Muscle of leg (tissue), 11 donors: ENCODE results near the gene USB1. TPM values are rescaled to one million over a fixed set of nuclear protein-coding genes. Genes with fewer than 3 reads are reported as not detected.
A peak's percentile ranks its signal among the peaks of the same experiment; 100 is the strongest.

Experiments used
- DNase-seq: peaks from one replicate; pipeline ENCODE4 v3.0.0; 2013
- H3K27ac ChIP-seq: one replicate; pipeline ENCODE4 v1.5.1; 2013; ENCODE audit warnings: mild to moderate bottlenecking, low read length, control low read depth
- H3K27me3 ChIP-seq: one replicate; pipeline ENCODE4 v1.6.1; 2013; ENCODE audit warnings: low read length; ENCODE audit not compliant: control insufficient read depth, insufficient read depth
- H3K36me3 ChIP-seq: one replicate; pipeline ENCODE4 v1.6.1; 2013; ENCODE audit warnings: low read length; ENCODE audit not compliant: control insufficient read depth, insufficient read depth
- H3K4me1 ChIP-seq: one replicate; pipeline ENCODE4 v1.6.1; 2013; ENCODE audit warnings: low read length; ENCODE audit not compliant: control insufficient read depth, insufficient read depth
- H3K4me3 ChIP-seq: one replicate; pipeline ENCODE4 v1.5.1; 2013; ENCODE audit warnings: low read length, control low read depth
- H3K9me3 ChIP-seq: replicated peaks from 2 replicates; pipeline ENCODE4 v1.6.1; 2013; ENCODE audit warnings: low read depth, low read length; ENCODE audit not compliant: control insufficient read depth
- WGBS: methylation state at CpG from one replicate; pipeline ENCODE4 v1.1.5; 2013; ENCODE audit warnings: missing lambda C conversion rate; ENCODE audit not compliant: insufficient coverage; 5-methylcytosine and 5-hydroxymethylcytosine counted together
- polyA plus RNA-seq, 8 donors: library from polyadenylated mRNA; unstranded; fragments of 120-200 nt; gene quantifications; one replicate each; pipeline versions ENCODE4 v1.2.1 to v1.2.3, GENCODE V29; 2013; ENCODE audit warnings: inconsistent platforms in 1 of 8, low replicate concordance in 1 of 8; ENCODE audit not compliant: insufficient read length in 8 of 8, insufficient read depth in 1 of 8
- total RNA-seq: library from RNA; stranded (reverse); fragments of 120-200 nt; gene quantifications from one replicate; pipeline ENCODE4 v1.2.4, GENCODE V29; 2013

USB1 gene
- total and polyA plus RNA-seq, 9 donors = 5.0 to 18.8 (median 15.3) TPM

DNA sequence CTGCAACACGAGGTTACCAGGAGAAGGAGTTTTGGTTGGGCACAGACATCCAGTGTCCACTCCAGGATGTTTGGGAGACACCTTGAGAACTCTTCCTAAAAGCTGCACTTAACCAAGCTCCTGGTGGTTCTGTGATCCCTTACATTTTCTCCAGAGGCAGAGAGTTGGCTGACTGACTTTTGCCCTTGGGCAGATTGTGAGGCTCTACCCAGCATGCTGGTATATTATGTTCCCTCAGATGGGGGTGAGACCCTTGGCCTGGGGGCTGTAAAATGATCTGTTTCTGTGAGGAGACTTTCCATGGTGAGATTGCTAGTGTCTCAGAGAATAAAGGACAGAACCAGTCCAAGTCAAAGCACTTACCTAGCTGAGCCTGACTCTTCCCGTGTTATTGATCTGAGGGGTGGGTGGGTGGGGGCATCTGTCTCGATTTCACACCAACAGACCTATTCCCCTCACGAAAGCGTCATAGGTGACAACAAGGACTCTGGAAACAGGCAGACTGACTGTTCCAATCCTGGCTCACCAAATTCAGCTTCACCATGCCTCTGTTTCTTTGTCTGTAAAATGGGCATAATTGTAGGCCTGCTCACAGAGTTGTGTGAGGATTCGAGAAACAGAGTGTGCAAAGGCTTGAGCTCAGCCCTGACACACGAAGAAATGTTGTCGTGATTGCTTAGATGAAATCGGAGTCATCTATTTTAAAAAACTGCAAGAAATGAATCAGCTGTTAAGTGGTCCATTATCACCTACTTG is 12.2 kb downstream of the USB1 start:
- Histone ChIP-seq H3K36me3 (peaks cover 19% of the 10 kb centered on the region), H3K27ac (no peak overlapping the region), H3K9me3 (no peaks in the 10 kb centered on the region), H3K4me1 (no peaks in the 10 kb centered on the region), H3K27me3 (no peaks in the 10 kb centered on the region), H3K4me3 (no peak overlapping the region)
- WGBS = 40% methylated on average over 1 of the region's 9 CpGs
- no peak for DNase-seq

DNA sequence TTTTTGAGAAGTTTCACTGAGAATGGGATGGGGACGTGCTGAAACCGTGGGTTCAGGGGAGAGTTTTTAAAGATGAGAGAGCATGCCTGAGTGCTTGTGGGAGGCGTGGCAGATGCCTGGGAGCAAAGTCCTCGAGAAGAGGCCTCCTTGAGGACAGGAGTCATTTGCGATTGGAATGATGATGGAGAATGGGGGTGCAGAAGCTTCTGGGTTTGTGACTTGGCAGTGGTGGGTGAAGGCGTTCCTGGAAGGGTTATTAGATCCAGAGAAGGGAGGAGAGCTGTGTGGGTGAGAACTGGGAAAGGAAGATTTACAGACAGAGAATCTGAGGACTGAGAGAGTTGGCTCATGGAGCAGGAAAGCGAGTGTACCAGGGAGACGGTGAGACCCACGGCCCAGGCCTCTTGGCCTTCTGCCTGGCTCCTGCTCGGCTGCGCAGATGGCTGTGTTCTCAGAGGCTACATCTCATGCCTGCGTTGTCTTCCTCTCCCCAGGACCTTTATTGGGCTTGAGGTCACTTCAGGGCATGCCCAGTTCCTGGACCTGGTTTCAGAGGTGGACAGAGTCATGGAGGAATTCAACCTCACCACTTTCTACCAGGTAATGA is 15.7 kb downstream of the USB1 start:
- Histone ChIP-seq H3K36me3 (peaks cover 10% of the 10 kb centered on the region), H3K9me3 (no peaks in the 10 kb centered on the region), H3K27me3 (no peaks in the 10 kb centered on the region), H3K4me3 (no peak overlapping the region), H3K27ac (no peak overlapping the region), H3K4me1 (peaks cover 12% of the 10 kb centered on the region)
- WGBS = 61% methylated on average over 11 of the region's 12 CpGs
- DNase-seq = no peak

DNA sequence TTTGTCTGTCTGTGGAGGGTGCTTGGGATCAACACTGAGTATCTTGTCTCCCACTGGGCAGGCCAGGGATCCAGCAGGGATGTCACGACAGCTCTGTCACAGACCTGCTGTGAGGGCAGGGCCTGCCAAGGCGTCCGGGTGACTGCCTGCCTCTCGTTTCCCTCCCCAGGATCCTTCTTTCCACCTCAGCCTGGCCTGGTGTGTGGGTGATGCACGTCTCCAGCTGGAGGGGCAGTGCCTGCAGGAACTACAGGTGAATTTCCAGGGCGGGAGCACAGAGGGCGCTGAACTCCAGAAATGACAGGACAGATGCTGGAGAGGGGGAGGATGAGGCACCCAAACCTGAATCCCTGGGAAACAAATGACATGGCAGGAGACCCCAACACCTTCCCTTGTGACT is 17.6 kb downstream of the USB1 start:
- no peaks in the 10 kb centered on the region for H3K9me3 ChIP-seq
- H3K4me1 ChIP-seq = peaks cover 30% of the 10 kb centered on the region
- peaks cover 6% of the 10 kb centered on the region for H3K36me3 ChIP-seq
- H3K27me3 ChIP-seq = peaks cover 8% of the 10 kb centered on the region
- H3K4me3 ChIP-seq = no peak overlapping the region
- no peak overlapping the region for H3K27ac ChIP-seq
- WGBS = 57% methylated on average over 3 of the region's 7 CpGs
- DNase-seq = no peak

DNA sequence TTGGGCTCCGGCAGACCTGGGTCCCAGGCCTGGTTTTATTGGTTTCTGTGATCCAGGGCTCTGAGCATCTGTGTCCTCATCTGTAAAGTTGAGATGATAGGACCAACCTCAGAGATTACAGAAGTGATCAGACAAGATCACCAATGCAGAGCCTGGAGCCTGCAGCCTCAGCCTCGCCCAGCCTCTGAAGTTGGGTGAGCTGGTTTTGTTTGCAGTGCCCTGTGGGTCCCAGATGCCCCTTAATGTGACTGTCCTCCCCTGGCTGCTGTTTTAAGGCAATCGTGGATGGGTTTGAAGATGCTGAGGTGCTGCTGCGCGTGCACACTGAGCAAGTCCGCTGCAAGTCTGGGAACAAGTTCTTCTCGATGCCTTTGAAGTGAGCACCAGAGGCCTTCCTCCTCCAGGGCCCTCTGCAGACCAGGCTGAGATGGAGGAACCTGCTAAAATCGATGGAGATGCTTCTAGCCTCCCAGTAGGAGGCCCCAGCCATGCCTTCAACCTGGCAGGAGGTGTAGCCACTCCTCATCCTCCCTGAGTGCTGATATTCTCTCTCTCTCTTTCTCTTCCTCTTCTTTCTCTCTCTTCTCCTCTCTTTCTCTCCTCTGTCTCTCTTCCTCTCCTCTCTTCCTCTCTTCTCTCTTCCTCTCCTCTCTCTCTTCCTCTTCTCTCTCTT is 18.8 kb downstream of the USB1 start:
- H3K9me3 ChIP-seq = no peaks in the 10 kb centered on the region
- H3K36me3 ChIP-seq = peaks cover 6% of the 10 kb centered on the region
- H3K27ac ChIP-seq = no peak overlapping the region
- peaks cover 40% of the 10 kb centered on the region for H3K4me1 ChIP-seq
- peaks cover 20% of the 10 kb centered on the region for H3K27me3 ChIP-seq
- H3K4me3 ChIP-seq = no peak overlapping the region
- WGBS = 71% methylated on average over 8 of the region's 8 CpGs
- no peak for DNase-seq

DNA sequence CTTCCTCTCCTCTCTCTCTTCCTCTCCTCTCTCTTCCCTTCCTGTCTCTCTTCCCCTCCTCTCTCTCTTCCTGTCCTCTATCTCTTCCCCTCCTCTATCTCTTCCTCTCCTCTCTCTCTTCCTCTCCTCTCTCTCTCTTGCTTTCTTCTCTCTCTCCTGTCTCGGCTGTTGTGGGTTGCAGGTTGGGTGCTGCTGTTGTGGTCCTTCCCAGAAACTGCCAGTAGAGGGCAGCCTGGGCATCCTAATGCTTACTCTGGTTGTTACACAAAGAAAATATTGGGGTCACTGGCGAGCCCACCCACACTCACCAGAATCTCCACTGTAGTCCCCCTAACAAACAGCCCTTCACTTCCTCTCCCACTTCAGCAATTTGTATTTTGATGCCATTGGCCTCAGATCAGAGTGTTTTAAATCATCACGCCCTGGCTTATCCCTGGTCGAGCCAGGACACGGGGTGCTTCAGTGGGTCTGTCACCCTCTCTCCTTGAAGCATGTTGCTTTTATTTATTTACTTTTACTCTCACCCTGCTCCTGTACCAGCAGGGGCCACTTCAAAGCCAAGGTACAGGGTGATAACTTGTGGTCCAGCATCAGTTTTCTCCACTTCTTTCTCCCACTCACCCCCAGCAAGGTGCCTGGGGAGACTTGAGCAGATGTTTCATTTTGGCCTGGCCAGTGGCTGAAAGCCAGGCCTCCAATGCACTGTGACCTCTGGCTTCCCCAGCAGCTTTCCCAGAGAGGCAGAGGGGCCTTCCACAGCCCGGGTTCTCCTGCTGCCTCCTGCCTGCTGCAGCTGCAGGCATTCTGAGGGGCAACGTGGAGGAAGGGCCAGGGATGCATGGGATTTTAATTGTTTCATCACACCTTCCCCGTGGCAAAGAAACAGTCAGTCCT is 19.7 kb downstream of the USB1 start:
- Histone ChIP-seq H3K27ac (no peak overlapping the region), H3K9me3 (no peaks in the 10 kb centered on the region), H3K4me1 (peaks cover 45% of the 10 kb centered on the region), H3K27me3 (peaks cover 22% of the 10 kb centered on the region), H3K4me3 (no peak overlapping the region), H3K36me3 (peaks cover 6% of the 10 kb centered on the region)
- 48% methylated on average over 4 of the region's 8 CpGs for WGBS
- peak; percentile 67 for DNase-seq

DNA sequence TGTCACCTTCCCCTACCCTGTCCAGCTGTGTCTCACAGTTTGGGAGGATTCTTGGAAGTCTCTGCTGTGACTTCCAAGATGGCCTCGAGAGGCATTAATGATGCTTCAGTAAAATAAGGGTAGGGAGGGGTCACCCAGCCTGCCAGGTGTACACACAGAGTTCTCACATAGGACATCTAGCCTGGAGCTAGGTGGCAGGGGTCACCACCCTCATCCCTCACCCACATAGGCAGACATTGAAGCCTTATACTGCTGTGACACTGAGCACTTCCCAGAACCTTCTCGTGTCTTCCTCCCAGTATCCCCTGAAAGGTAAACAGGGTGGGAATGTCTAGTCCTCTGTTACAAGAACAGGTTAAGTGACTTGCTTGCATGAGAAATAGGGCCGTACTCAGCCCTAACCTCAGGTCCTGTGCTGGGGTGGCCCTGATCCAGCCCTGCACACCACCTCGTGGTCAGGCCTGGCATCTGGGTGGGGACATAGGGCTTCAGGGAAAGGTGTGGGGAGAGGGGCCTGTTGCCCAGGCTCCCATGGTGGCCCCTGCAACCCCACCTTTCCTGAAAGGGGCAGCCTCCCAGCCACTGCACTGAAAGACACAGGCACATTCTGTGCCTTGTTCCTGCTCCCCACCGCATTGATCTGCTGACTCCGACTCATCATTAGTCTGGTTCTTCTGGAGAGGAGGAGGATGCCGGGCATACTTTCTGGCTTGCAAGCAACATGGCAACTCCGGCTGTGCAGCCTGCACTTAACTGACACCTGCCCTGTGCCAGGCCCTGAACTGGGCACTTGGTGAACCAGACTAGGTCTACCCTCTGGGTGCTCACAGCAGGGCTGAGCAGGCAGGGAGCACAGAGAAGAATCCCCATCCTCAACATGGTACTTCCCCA is 20.7 kb downstream of the USB1 start:
- WGBS = 75% methylated on average over 6 of the region's 8 CpGs
- no peaks in the 10 kb centered on the region for H3K9me3 ChIP-seq
- no peak for DNase-seq
- peaks cover 6% of the 10 kb centered on the region for H3K36me3 ChIP-seq
- H3K27ac ChIP-seq = no peak overlapping the region
- no peak overlapping the region for H3K4me3 ChIP-seq
- H3K4me1 ChIP-seq = peaks cover 47% of the 10 kb centered on the region
- peaks cover 26% of the 10 kb centered on the region for H3K27me3 ChIP-seq

DNA sequence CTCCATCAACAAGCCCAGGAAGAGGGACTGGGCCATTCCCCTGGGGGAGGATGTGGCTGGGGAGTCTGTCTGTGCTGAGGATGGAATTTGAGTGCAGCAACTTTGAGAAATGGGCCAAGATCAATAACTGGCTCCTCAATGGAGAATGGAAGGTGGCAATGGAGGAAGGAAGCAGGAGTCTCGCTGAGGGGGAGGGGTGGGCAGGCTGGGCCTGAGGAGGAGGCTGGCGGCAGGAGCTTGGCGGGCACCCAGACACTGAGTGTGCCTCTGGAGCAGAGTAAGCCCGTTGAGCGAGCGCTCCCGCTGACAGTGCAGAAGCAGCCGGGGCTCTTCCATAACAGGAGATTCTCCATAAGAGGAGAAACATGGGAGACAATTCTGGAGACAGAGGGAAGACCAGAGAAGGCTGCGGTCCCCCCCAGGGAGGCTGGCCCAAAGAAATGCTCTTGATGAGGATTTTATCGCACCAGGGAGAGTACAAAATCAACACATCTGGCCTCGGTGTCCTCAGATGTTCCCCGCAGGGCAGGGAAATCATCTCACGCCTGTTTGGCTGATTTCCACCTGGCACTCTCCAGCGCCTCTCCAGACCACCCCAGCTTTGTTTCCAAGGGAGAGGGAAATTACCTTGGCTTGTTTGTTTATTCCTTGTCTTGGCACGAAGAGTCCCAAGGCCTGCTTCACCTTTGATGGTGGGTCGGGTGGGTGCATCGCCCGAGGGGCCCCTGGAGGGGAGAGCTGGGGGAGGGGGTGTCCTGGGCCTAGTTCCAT is 21.6 kb downstream of the USB1 start:
- 4% methylated on average over 11 of the region's 18 CpGs for WGBS
- Histone ChIP-seq H3K27ac (no peak overlapping the region), H3K36me3 (peaks cover 6% of the 10 kb centered on the region), H3K4me3 (no peak overlapping the region), H3K4me1 (peaks cover 55% of the 10 kb centered on the region), H3K27me3 (peaks cover 29% of the 10 kb centered on the region), H3K9me3 (no peaks in the 10 kb centered on the region)
- peak; percentile 72 for DNase-seq

DNA sequence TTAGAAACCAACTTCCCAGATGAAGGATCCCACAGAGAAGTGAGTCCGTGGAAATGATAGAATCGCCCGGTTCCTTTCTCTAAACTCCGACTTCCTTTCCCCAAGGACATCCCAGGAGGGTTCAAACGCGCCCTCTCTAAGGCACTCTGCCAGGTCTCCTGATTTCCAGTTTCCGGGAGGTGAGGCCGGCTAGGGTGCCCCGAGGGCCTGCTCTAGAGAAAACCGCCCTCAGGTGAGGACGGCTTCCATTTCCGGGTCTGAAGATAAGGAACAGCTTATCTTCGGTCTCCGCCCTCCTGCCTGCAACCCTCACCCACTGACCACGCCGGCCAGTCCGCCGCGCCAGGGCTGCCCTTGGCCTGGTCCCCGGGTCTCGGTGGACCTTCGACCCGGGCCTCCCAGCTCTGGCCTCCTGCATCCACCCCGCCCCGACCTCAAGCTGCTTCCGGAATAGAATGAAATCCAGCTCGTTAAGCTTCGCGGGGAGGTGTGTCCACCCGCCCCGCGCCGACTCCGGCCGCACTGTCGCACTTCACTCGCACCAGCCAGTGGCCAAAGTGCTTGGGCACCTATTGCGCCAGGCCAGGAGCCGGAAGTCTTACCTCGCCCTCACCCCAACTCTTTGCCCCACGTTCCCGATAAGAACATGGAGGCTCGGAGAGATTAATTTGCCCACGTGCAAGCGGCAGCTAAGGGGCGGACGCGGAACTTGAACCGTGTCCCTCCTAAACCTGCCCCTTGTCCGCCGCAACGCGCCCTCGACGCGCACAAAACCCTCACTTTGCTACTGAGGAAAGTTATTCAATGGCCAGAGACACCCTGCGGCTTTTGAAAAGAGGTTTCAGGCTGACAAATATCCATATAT is 23.5 kb downstream of the USB1 start:
- Histone ChIP-seq H3K9me3 (no peaks in the 10 kb centered on the region), H3K4me1 (peaks cover 69% of the 10 kb centered on the region), H3K4me3 (peak overlapping the region; percentile 69), H3K36me3 (peaks cover under 1% of the 10 kb centered on the region), H3K27me3 (peaks cover 29% of the 10 kb centered on the region), H3K27ac (peak overlapping the region; percentile 65)
- no peak for DNase-seq
- 5% methylated on average over 32 of the region's 57 CpGs for WGBS
